Spleen (tissue), 7 donors: Measurements from ENCODE around the gene FAM110A.

Experiments used
- CTCF ChIP-seq, 11 experiments: fragments of 200-600 bp in 7 of 11; fragments of 450-650 bp in 4 of 11; sonication (generic) in 4 of 11; IDR thresholded peaks in 8 of 11; conservative IDR thresholded peaks in 3 of 11; 1 replicate in 7 of 11; 2 replicates in 4 of 11; pipeline versions ENCODE4 v1.4.0 to v1.8.0; 2016 to 2021; ENCODE audit warnings: antibody characterized with exemption in 11 of 11, inconsistent platforms in 4 of 11, mild to moderate bottlenecking in 1 of 11
- POLR2AphosphoS5 ChIP-seq, 3 donors: sonication (generic); formaldehyde crosslinking; IDR thresholded peaks; one replicate each; pipeline ENCODE4 v1.5.1; 2017; ENCODE audit warnings: antibody characterized with exemption in 3 of 3
- donor health status: DM: no; HTN: no; CAD: no; lungs with moderate emphysema.
- donor health status: DM: no; HTN: no; CAD: no.
- donor health status: DM: no; HTN: no; CAD: no.

GRCh38 chr20:791056-791455 is 42.5 kb upstream of the FAM110A start:
- TF ChIP-seq CTCF (IDR thresholded peaks at IDR 0.05 in 8 of 11, conservative IDR thresholded peaks at IDR 0.05 in 3 of 11) (no peak), POLR2AphosphoS5 (IDR thresholded peaks at IDR 0.05) (no peak)
